NCI-H1417 (cell line): ENCODE data around the gene DKK2.

Experiments
- DNase-seq, 3 experiments: peaks; one replicate each; lab custom pipeline; 2025; lab: John Stamatoyannopoulos, UW

DKK2 gene

GRCh38 chr4:107035819-107036583 lies at the start of gene DKK2:
Gene DKK2 (minus strand): TSS chr4:107036313. CDS start chr4:107035591, 722 bp downstream.
- DNase-seq, result peak in 2 of 3 experiments; percentile 53 to 67

- no peak for DNase-seq
Observed at GRCh38 chr4:107077192-107077591, 41.1 kb upstream of the DKK2 start.

- DNase-seq, result no peak
Observed at GRCh38 chr4:107072836-107073736, 37.0 kb upstream of the DKK2 start.

- DNase-seq, result no peak
Observed at GRCh38 chr4:107071108-107071507, 35.0 kb upstream of the DKK2 start.

GRCh38 chr4:107069049-107069448 lies 32.9 kb upstream of the DKK2 start:
- no peak for DNase-seq

GRCh38 chr4:107068116-107068515 lies 32.0 kb upstream of the DKK2 start:
- DNase-seq, result no peak

GRCh38 chr4:107066621-107067020 lies 30.5 kb upstream of the DKK2 start:
- DNase-seq, result no peak

- DNase-seq, result no peak
Observed at GRCh38 chr4:107065201-107065600, 29.1 kb upstream of the DKK2 start.

GRCh38 chr4:107060388-107060787 lies 24.3 kb upstream of the DKK2 start:
- no peak for DNase-seq

- no peak for DNase-seq
Observed at GRCh38 chr4:107058828-107059227, 22.7 kb upstream of the DKK2 start.

GRCh38 chr4:107050525-107051135 lies 14.5 kb upstream of the DKK2 start:
- peak in 1 of 3 experiments; percentile 3 for DNase-seq

GRCh38 chr4:107046261-107046660 lies 10.1 kb upstream of the DKK2 start:
- DNase-seq, result no peak

- peak in 1 of 3 experiments; percentile 4 for DNase-seq
Observed at GRCh38 chr4:107044170-107044569, 8.1 kb upstream of the DKK2 start.

- peak in 2 of 3 experiments; percentile 44 to 48 for DNase-seq
Observed at GRCh38 chr4:107037199-107037584, 1.1 kb upstream of the DKK2 start.

GRCh38 chr4:107036584-107037198 lies 578 bp upstream of the DKK2 start:
- DNase-seq, result peak in 2 of 3 experiments; percentile 44 to 51

- DNase-seq, result peak in 1 of 3 experiments; percentile 4
Observed at GRCh38 chr4:107034996-107035818, 906 bp downstream of the DKK2 start.

GRCh38 chr4:107034091-107034995 lies 1.8 kb downstream of the DKK2 start:
- DNase-seq, result no peak

GRCh38 chr4:107027379-107027778 lies 8.7 kb downstream of the DKK2 start:
- no peak for DNase-seq

- no peak for DNase-seq
Observed at GRCh38 chr4:107018344-107018735, 17.8 kb downstream of the DKK2 start.
